Raji (cell line): Measurements from ENCODE around the gene SLX1A.
"Not testable (repeated sequence)": the region's sequence is repeated elsewhere in the genome, so short reads cannot be mapped to it uniquely, and the experiment has no call there.

Experiments
- POLR2A ChIP-seq: IDR thresholded peaks from 2 replicates; pipeline ENCODE4 v1.6.1; 2011; ENCODE audit warnings: low read depth, low read length, control low read depth; ENCODE audit not compliant: insufficient read depth

Gene SLX1A

DNA sequence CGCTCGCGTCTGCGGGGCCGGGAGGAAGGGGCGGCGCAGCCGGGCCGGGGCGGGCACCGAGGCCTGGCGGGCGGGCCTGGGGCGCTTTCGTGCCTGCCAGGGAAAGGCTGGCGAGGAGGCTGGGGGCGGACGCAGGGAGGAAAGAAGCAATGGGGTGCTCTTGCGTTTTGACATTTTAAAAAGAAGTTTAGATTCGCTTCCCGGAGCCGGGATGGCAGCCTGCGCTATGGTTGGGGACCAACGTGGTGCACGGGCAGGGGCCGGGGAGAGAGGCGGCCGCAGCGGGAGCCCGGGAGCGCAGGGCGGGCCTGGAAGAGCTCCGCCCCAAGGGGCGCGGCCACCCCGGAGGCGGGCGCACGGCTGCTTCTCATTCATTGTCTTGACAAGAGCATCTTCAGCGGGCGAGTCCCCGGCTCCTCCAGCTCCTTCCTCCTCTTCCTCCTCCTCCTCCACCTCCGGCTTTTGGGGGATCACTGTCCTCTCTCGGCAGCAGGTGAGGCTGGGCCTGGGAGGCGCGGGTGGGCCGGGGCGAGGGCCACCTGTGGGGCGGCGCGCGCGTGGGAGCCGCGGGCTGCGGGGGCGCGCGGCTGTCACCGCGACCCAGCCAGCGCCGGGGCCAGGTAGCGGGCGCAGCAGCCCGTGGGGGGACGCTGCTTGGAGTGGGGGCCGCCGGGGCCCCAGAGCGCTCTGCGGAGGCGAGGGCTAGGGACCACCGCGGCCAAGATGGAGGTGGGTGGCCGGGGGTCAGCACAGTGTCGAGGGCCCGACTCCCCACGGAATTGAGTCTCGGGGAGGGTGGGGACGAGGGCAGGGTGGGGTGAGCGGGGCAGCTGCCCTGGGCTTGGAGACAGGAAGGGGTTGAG is 10.2 kb upstream of the SLX1A start, which contains the start of gene CORO1A:
CORO1A (plus strand) TSS at position 370 of the 863 bp plus-strand sequence. CDS start 1,608 bp downstream, outside the sequence.
- peak; percentile 91 for TF ChIP-seq POLR2A

- peak; percentile 75; the same call in 1 of the 2 replicates for TF ChIP-seq POLR2A
Measured at GRCh38 chr16:30184096-30184890, 9.4 kb upstream of the SLX1A start.

DNA sequence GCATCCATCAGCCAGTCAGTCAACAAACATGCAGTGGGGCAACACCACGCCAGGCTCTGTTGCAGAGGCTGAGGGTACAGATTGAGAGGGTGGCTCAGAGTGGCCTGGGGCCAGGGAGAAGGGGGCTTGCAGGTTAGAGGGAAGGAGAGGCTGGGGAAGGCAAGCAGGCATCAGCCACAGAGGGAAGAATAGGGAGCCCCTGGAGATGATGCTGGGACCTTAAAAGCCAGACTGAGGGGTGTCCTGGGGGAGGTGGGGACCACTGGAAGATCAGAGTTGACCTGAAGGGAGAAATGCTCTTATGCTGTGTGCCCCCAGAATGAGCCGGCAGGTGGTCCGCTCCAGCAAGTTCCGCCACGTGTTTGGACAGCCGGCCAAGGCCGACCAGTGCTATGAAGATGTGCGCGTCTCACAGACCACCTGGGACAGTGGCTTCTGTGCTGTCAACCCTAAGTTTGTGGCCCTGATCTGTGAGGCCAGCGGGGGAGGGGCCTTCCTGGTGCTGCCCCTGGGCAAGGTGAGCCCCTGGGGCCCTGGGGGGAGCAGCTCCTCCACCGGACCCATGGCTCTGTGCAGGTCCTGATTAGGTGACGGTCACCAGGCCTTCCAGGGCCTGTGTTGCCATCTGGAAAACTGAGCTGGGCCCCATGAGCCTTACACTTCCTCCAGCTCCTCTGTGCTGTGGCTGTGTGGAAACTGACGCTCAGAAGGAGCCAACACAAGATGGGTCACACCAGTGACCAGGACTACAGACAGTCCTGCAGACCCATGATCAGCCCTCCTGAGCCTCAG is 8.6 kb upstream of the SLX1A start:
- TF ChIP-seq POLR2A: no peak; the same call in 1 of the 2 replicates

GRCh38 chr16:30185683-30186421 is 7.8 kb upstream of the SLX1A start:
- no peak; the same call in none of the 2 replicates for TF ChIP-seq POLR2A

DNA sequence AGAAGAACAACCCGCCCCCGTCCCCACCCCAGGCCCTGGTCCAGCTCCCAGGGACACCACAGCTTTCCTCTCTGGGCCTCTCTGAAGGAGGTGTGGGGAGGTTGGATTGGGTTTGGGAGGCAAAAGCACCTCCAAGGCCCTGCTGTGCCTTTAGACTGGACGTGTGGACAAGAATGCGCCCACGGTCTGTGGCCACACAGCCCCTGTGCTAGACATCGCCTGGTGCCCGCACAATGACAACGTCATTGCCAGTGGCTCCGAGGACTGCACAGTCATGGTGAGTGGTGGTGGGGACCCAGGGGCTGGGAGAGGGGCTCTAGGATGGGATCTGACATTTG is 7.3 kb upstream of the SLX1A start:
- no peak for TF ChIP-seq POLR2A

DNA sequence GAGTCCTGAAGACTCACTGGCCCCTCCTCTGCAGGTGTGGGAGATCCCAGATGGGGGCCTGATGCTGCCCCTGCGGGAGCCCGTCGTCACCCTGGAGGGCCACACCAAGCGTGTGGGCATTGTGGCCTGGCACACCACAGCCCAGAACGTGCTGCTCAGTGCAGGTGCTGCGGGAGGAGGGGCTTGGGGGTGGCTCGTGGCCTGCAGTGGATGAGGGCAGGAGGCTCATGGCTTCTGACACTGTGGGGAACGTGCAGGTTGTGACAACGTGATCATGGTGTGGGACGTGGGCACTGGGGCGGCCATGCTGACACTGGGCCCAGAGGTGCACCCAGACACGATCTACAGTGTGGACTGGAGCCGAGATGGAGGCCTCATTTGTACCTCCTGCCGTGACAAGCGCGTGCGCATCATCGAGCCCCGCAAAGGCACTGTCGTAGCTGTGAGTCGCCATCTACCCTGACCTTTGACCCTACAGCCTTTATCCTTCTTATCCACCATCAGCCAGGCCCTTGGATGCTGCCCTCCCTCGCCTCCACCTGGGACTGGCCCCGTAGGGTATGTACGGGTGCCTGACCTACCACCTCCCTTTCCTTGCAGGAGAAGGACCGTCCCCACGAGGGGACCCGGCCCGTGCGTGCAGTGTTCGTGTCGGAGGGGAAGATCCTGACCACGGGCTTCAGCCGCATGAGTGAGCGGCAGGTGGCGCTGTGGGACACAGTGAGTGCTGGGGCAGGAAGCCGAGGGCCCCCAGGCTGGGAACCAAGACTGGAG is 6.7 kb upstream of the SLX1A start:
- TF ChIP-seq POLR2A: peak; percentile 10; the same call in 1 of the 2 replicates

GRCh38 chr16:30187556-30187865 is 6.2 kb upstream of the SLX1A start:
- no peak for TF ChIP-seq POLR2A

- TF ChIP-seq POLR2A: 0 out of 2 replicates have a peak, but pooled peaks have one; percentile 13
Measured at GRCh38 chr16:30187971-30188561, 5.6 kb upstream of the SLX1A start.

- TF ChIP-seq POLR2A: not testable (repeated sequence)
Measured at GRCh38 chr16:30199049-30199448, 5.4 kb downstream of the SLX1A start, which contains the start of gene SULT1A3. TSS of gene SULT1A3 (plus strand) at chr16:30199255. CDS start at chr16:30200729, 1,474 bp downstream.
